ENCODE results near the gene SCUBE1.

SCUBE1 gene

DNA sequence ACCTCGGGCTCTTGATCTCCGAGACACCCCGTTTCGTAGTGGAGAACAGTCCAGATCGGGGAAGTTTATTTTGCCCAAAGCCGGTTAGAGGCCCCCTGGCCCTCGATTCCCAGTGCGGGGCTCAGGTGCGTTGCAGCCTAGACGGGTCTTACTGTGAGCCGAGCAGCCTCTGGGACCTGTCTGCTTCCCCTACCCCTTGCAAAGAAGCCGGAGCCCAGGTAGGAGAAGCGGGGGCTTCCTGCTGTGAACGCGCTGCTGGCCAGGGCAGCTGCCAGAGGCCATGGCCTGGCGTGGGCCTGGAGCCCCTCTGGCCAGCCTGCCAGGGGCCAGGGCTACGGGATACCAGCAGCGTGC, 191.2 kb downstream of the SCUBE1 start:
- no peak for TF ChIP-seq CSDC2 (CRISPR knock-in tag; IDR thresholded peaks at IDR 0.05)
- no peak for TF ChIP-seq ISL1 (CRISPR knock-in tag; IDR thresholded peaks at IDR 0.05)
- TF ChIP-seq ZNF565 (CRISPR knock-in tag; conservative IDR thresholded peaks at IDR 0.05; ENCODE audit: low read depth), result no peak
- TF ChIP-seq PPARA (CRISPR knock-in tag; IDR thresholded peaks at IDR 0.05; ENCODE audit: borderline replicate concordance), result no peak
- no peak for TF ChIP-seq ZNF70 (CRISPR knock-in tag; IDR thresholded peaks at IDR 0.05)
- no peak for TF ChIP-seq ZC3H10 (CRISPR knock-in tag; IDR thresholded peaks at IDR 0.05)
- TF ChIP-seq GLIS3 (CRISPR knock-in tag; IDR thresholded peaks at IDR 0.05), result no peak
- no peak for TF ChIP-seq ZFP3 (CRISPR knock-in tag; IDR thresholded peaks at IDR 0.05)
- no peak for TF ChIP-seq BACH2 (CRISPR knock-in tag; IDR thresholded peaks at IDR 0.05; ENCODE audit: borderline replicate concordance)
- no peak for TF ChIP-seq ZFP30 (CRISPR knock-in tag; IDR thresholded peaks at IDR 0.05)
- no peak for TF ChIP-seq RARB (CRISPR knock-in tag; IDR thresholded peaks at IDR 0.05)
- no peak for TF ChIP-seq ESRRG (CRISPR knock-in tag; IDR thresholded peaks at IDR 0.05)
- TF ChIP-seq CSRNP3 (CRISPR knock-in tag; IDR thresholded peaks at IDR 0.05), result no peak
- TF ChIP-seq, protein P1, sequence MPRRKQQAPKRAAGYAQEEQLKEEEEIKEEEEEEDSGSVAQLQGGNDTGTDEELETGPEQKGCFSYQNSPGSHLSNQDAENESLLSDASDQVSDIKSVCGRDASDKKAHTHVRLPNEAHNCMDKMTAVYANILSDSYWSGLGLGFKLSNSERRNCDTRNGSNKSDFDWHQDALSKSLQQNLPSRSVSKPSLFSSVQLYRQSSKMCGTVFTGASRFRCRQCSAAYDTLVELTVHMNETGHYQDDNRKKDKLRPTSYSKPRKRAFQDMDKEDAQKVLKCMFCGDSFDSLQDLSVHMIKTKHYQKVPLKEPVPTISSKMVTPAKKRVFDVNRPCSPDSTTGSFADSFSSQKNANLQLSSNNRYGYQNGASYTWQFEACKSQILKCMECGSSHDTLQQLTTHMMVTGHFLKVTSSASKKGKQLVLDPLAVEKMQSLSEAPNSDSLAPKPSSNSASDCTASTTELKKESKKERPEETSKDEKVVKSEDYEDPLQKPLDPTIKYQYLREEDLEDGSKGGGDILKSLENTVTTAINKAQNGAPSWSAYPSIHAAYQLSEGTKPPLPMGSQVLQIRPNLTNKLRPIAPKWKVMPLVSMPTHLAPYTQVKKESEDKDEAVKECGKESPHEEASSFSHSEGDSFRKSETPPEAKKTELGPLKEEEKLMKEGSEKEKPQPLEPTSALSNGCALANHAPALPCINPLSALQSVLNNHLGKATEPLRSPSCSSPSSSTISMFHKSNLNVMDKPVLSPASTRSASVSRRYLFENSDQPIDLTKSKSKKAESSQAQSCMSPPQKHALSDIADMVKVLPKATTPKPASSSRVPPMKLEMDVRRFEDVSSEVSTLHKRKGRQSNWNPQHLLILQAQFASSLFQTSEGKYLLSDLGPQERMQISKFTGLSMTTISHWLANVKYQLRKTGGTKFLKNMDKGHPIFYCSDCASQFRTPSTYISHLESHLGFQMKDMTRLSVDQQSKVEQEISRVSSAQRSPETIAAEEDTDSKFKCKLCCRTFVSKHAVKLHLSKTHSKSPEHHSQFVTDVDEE (CRISPR knock-in tag; IDR thresholded peaks at IDR 0.05), result no peak
- TF ChIP-seq, protein P2, sequence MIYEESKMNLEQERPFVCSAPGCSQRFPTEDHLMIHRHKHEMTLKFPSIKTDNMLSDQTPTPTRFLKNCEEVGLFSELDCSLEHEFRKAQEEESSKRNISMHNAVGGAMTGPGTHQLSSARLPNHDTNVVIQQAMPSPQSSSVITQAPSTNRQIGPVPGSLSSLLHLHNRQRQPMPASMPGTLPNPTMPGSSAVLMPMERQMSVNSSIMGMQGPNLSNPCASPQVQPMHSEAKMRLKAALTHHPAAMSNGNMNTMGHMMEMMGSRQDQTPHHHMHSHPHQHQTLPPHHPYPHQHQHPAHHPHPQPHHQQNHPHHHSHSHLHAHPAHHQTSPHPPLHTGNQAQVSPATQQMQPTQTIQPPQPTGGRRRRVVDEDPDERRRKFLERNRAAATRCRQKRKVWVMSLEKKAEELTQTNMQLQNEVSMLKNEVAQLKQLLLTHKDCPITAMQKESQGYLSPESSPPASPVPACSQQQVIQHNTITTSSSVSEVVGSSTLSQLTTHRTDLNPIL (CRISPR knock-in tag; IDR thresholded peaks at IDR 0.05; ENCODE audit: low read depth), result no peak
- no peak for TF ChIP-seq TCF4 (CRISPR knock-in tag; IDR thresholded peaks at IDR 0.05; ENCODE audit: borderline replicate concordance)
- TF ChIP-seq POU6F1 (CRISPR knock-in tag; IDR thresholded peaks at IDR 0.05; ENCODE audit: borderline replicate concordance, low read depth), result no peak
- peak; percentile 13; the same call in 1 of the 3 replicates for ATAC-seq

GRCh38 chr22:43151251-43152002, 191.7 kb downstream of the SCUBE1 start, which contains the start of gene TSPO:
TSS of gene TSPO (plus strand) at chr22:43151559. CDS start at chr22:43159239, 7,680 bp downstream.
- TF ChIP-seq ZC3H10 (CRISPR knock-in tag; IDR thresholded peaks at IDR 0.05), result no peak
- no peak for TF ChIP-seq CSRNP3 (CRISPR knock-in tag; IDR thresholded peaks at IDR 0.05)
- no peak for TF ChIP-seq ZNF565 (CRISPR knock-in tag; conservative IDR thresholded peaks at IDR 0.05; ENCODE audit: low read depth)
- TF ChIP-seq ISL1 (CRISPR knock-in tag; IDR thresholded peaks at IDR 0.05), result no peak
- ATAC-seq, result peak; percentile 80

GRCh38 chr22:43150731-43151206, 192.4 kb downstream of the SCUBE1 start:
- ATAC-seq, result no peak
- TF ChIP-seq PPARA (CRISPR knock-in tag; IDR thresholded peaks at IDR 0.05; ENCODE audit: borderline replicate concordance) (no peak), ZC3H10 (CRISPR knock-in tag; IDR thresholded peaks at IDR 0.05) (no peak), OSR1 (CRISPR knock-in tag; IDR thresholded peaks at IDR 0.05) (no peak), POU6F1 (CRISPR knock-in tag; IDR thresholded peaks at IDR 0.05; ENCODE audit: borderline replicate concordance, low read depth) (no peak), TCF4 (CRISPR knock-in tag; IDR thresholded peaks at IDR 0.05; ENCODE audit: borderline replicate concordance) (no peak), PATZ1 (CRISPR knock-in tag; IDR thresholded peaks at IDR 0.05; ENCODE audit: borderline replicate concordance) (no peak), GLIS3 (CRISPR knock-in tag; IDR thresholded peaks at IDR 0.05) (no peak), ESRRG (CRISPR knock-in tag; IDR thresholded peaks at IDR 0.05) (no peak), ZNF8 (CRISPR knock-in tag; IDR thresholded peaks at IDR 0.05) (no peak)

All from SK-N-SH treated with all-trans-retinoic acid at 6 μM for 48 hours (cell line).